ENCODE data around the gene PLXNA3.
A peak's percentile ranks its signal among the peaks of the same experiment; 100 is the strongest.

PLXNA3 gene

GRCh38 chrX:154436374-154436982, 21.6 kb upstream of the PLXNA3 start:
- DNase-seq: peak; percentile 32 to 43

GRCh38 chrX:154436983-154437752, 20.9 kb upstream of the PLXNA3 start, which contains the start of gene GDI1:
TSS of gene GDI1 (plus strand) at chrX:154437154. CDS start at chrX:154437255, 101 bp downstream.
- peak; percentile 43 to 66 for DNase-seq

- DNase-seq: no peak
These were observed 19.8 kb upstream of the PLXNA3 start for GRCh38 chrX:154437971-154438893.

GRCh38 chrX:154439841-154440240, 18.2 kb upstream of the PLXNA3 start:
- DNase-seq: no peak

GRCh38 chrX:154440623-154441357, 17.3 kb upstream of the PLXNA3 start:
- no peak for DNase-seq

GRCh38 chrX:154441564-154441963, 16.5 kb upstream of the PLXNA3 start:
- DNase-seq: no peak

- no peak for DNase-seq
These were observed 15.9 kb upstream of the PLXNA3 start for GRCh38 chrX:154441984-154442707.

GRCh38 chrX:154443479-154443910, 14.6 kb upstream of the PLXNA3 start:
- DNase-seq: no peak

- peak; percentile 39 to 84 for DNase-seq
These were observed 13.9 kb upstream of the PLXNA3 start, which contains the start of gene FAM50A for GRCh38 chrX:154443992-154444754. TSS of gene FAM50A (plus strand) at chrX:154444141. CDS start at chrX:154444236, 95 bp downstream.

GRCh38 chrX:154444755-154445246, 13.3 kb upstream of the PLXNA3 start:
- no peak for DNase-seq

GRCh38 chrX:154445776-154446175, 12.3 kb upstream of the PLXNA3 start:
- DNase-seq: no peak

- DNase-seq: no peak
These were observed 11.7 kb upstream of the PLXNA3 start for GRCh38 chrX:154446430-154446829.

- no peak for DNase-seq
These were observed 9.6 kb upstream of the PLXNA3 start for GRCh38 chrX:154448484-154448883.

GRCh38 chrX:154449618-154450017, 8.5 kb upstream of the PLXNA3 start:
- DNase-seq: no peak

- DNase-seq: no peak
These were observed 7.8 kb upstream of the PLXNA3 start for GRCh38 chrX:154450312-154450711.

- no peak for DNase-seq
These were observed 5.3 kb upstream of the PLXNA3 start for GRCh38 chrX:154452823-154453222.

- peak in 1 of 2 experiments; percentile 29 for DNase-seq
These were observed 478 bp upstream of the PLXNA3 start for GRCh38 chrX:154457491-154458115.

- peak in 1 of 2 experiments; percentile 9 for DNase-seq
These were observed 1.1 kb downstream of the PLXNA3 start for GRCh38 chrX:154458954-154459778.

GRCh38 chrX:154459832-154460231, 1.8 kb downstream of the PLXNA3 start:
- no peak for DNase-seq

Measured in NCI-H187 (cell line).